Chondrocyte (in vitro differentiated cells): ENCODE data around the gene NRIP1. TPM values are rescaled to one million over a fixed set of nuclear protein-coding genes. Genes with fewer than 3 reads are reported as not detected.

Experiments used
- DNase-seq: peaks from one replicate; pipeline ENCODE4 v3.0.0; 2021; ENCODE audit warnings: mixed read lengths, low spot score
- H3K27ac Mint-ChIP-seq: one replicate; pipeline ENCODE4 v1.8.0; 2021; ENCODE audit warnings: mild to moderate bottlenecking, moderate library complexity, mixed read lengths; ENCODE audit not compliant: unreplicated experiment
- H3K27me3 Mint-ChIP-seq: 2 replicates; pipeline ENCODE4 v1.8.0; 2021; ENCODE audit warnings: low read depth, mixed read lengths
- H3K36me3 Mint-ChIP-seq: 2 replicates; pipeline ENCODE4 v1.8.0; 2021; ENCODE audit warnings: low read depth, mixed read lengths
- H3K4me1 Mint-ChIP-seq: 2 replicates; pipeline ENCODE4 v1.8.0; 2021; ENCODE audit warnings: low read depth, mild to moderate bottlenecking, mixed read lengths
- H3K4me3 Mint-ChIP-seq: one replicate; pipeline ENCODE4 v1.8.0; 2021; ENCODE audit warnings: mild to moderate bottlenecking, moderate library complexity, mixed read lengths; ENCODE audit not compliant: unreplicated experiment
- H3K9me3 Mint-ChIP-seq: 2 replicates; pipeline ENCODE4 v1.8.0; 2021; ENCODE audit warnings: low read depth, mixed read lengths
- total RNA-seq: library from RNA; stranded (reverse); gene quantifications from 3 replicates; pipeline ENCODE4 v1.2.1, GENCODE V29; 2021
- TF ChIP-seq, protein P1 (sequence below): fragments of 200-600 bp; sonication (generic); IDR thresholded peaks from 2 replicates; pipeline ENCODE4 v1.5.0; 2021; ENCODE audit warnings: antibody characterized with exemption, mild to moderate bottlenecking, moderate library complexity

Gene NRIP1
- total RNA-seq, 1 donor from 2014 or later: 22.6 TPM

DNA sequence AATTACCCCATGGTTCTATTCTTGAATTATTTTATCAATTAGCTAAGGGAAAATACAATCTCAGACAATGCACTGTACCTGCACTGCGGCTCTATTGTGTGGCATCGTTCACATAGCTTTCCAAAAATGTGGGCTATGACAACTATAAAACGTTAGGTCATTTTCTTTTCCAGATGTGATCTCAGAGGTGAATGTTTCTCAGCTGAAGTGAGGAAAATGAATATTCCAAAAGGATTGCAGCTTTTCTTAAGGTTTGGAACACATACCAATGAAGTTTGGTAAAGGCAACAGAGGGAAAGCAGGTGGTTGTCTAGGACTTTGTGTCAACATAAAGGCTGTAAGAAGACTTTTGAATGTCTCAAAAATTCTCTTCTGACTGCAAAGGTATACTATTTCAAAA lies 105.5 kb downstream of the NRIP1 start:
- peaks cover 1% of the 10 kb centered on the region for H3K36me3 Mint-ChIP-seq
- H3K27ac Mint-ChIP-seq: no peak overlapping the region
- no peaks in the 10 kb centered on the region for H3K27me3 Mint-ChIP-seq
- no peak overlapping the region for H3K4me3 Mint-ChIP-seq
- TF ChIP-seq, protein P1, sequence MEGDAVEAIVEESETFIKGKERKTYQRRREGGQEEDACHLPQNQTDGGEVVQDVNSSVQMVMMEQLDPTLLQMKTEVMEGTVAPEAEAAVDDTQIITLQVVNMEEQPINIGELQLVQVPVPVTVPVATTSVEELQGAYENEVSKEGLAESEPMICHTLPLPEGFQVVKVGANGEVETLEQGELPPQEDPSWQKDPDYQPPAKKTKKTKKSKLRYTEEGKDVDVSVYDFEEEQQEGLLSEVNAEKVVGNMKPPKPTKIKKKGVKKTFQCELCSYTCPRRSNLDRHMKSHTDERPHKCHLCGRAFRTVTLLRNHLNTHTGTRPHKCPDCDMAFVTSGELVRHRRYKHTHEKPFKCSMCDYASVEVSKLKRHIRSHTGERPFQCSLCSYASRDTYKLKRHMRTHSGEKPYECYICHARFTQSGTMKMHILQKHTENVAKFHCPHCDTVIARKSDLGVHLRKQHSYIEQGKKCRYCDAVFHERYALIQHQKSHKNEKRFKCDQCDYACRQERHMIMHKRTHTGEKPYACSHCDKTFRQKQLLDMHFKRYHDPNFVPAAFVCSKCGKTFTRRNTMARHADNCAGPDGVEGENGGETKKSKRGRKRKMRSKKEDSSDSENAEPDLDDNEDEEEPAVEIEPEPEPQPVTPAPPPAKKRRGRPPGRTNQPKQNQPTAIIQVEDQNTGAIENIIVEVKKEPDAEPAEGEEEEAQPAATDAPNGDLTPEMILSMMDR: no peak
- DNase-seq: no peak
- H3K9me3 Mint-ChIP-seq: no peaks in the 10 kb centered on the region
- H3K4me1 Mint-ChIP-seq: peaks cover 28% of the 10 kb centered on the region

- TF ChIP-seq, protein P1: no peak
- Mint-ChIP-seq H3K4me1 (peaks cover 28% of the 10 kb centered on the region), H3K4me3 (no peak overlapping the region), H3K9me3 (no peaks in the 10 kb centered on the region), H3K27me3 (no peaks in the 10 kb centered on the region), H3K36me3 (no peaks in the 10 kb centered on the region), H3K27ac (no peak overlapping the region)
- DNase-seq: no peak
Observed at GRCh38 chr21:14957836-14958235, 107.0 kb downstream of the NRIP1 start.

DNA sequence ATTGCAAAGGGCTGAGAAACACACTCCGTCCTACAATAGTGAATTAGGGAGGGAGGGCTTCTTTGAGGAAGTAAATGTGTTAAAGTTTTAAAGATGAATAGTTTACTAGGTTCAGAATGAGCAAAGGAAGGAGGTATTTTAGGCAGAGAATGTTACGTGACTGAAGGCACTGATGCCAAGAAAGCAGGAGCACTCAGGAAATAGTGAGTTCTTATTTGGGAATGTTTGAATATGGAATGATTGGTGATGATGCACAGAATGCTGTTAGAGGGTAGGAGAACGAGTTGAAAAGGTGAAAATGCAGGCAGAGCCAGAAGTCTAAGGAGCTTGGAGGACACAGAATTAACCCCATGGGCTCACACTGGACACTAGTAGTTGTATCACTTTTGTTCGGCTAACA lies 108.0 kb downstream of the NRIP1 start:
- H3K27ac Mint-ChIP-seq: peak overlapping the region; percentile 38
- H3K4me1 Mint-ChIP-seq: peaks cover 24% of the 10 kb centered on the region
- no peaks in the 10 kb centered on the region for H3K9me3 Mint-ChIP-seq
- DNase-seq: no peak
- no peak overlapping the region for H3K4me3 Mint-ChIP-seq
- H3K27me3 Mint-ChIP-seq: no peaks in the 10 kb centered on the region
- H3K36me3 Mint-ChIP-seq: no peaks in the 10 kb centered on the region
- TF ChIP-seq, protein P1: no peak

DNA sequence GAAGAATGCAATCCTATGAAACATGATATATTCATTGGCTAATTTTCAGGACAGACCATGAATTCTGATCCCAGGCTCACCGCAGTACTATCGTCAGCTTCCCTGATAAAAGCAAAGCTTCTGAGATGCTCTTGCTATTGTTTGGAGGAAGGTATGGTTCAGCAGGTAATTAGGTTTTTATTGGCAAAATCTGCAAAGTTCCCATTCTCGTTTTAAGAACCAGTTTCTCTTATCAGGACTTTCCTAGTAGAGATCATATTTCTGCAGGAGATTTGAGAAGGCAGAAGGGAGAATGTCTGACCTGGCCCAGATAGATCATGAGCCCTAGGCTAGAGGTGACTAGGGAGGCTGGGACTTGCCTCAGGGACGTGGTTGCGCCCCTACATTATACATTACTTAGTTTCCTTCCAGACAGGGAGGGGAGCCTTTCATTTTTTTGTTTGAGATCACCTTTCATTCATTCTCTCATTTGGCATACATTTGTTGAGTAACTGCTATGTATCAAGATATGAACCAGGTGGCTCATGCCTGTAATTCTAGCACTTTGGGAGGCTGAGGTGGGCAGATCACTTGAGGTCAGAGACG lies 108.8 kb downstream of the NRIP1 start:
- Mint-ChIP-seq H3K4me1 (peaks cover 24% of the 10 kb centered on the region), H3K27ac (no peak overlapping the region), H3K9me3 (no peaks in the 10 kb centered on the region), H3K27me3 (no peaks in the 10 kb centered on the region), H3K4me3 (no peak overlapping the region), H3K36me3 (no peaks in the 10 kb centered on the region)
- TF ChIP-seq, protein P1: no peak
- DNase-seq: no peak

DNA sequence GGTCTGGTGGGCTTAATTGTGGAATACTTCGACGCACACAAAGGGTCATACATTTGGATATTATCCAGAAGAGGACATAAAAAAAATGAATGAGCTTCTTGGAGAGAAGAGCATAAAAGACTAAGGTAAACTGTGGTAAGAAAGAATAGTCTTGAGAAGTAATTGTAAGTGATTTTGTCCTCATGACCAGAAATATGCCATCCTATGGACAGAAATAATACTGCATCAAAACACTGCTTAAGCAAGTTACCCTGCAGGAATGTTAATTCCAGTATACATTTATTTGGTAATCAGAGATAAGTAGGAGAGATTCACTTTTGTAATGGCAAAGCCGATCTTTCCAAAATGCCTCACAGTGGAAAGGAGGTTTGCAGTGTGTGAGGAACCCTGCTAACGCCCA lies 111.9 kb downstream of the NRIP1 start:
- Mint-ChIP-seq H3K4me1 (peaks cover 19% of the 10 kb centered on the region), H3K27ac (no peak overlapping the region)

More for the DNA sequence above, 111.9 kb downstream of the NRIP1 start:
- Mint-ChIP-seq H3K36me3 (peaks cover 1% of the 10 kb centered on the region), H3K4me3 (no peak overlapping the region), H3K27me3 (no peaks in the 10 kb centered on the region), H3K9me3 (peaks cover 6% of the 10 kb centered on the region)
- no peak for DNase-seq
- TF ChIP-seq, protein P1: peak; percentile 36
